ENCODE measurements around the gene ARL11. TPM values are rescaled to one million over a fixed set of nuclear protein-coding genes. Genes with fewer than 3 reads are reported as not detected.

ARL11 gene
- total and polyA plus RNA-seq, 2 experiments from 2014 or later: not detected

- Histone ChIP-seq H3K79me2 (ENCODE audit: insufficient read depth) (peaks cover 65% of the 10 kb centered on the region), H3K36me3 (ENCODE audit: low read depth) (peaks cover 3% of the 10 kb centered on the region; the same call in 1 of the 2 replicates), H3K9me3 (ENCODE audit: low read depth) (no peaks in the 10 kb centered on the region), H3F3A (ENCODE audit: insufficient read depth) (no peaks in the 10 kb centered on the region), H3K4me1 (ENCODE audit: insufficient read depth) (no peaks in the 10 kb centered on the region), H3K4me2 (ENCODE audit: unreplicated experiment) (no peak overlapping the region), H3K9ac (no peak overlapping the region), H3K4me3 (no peak overlapping the region), H3K9me2 (ENCODE audit: insufficient read depth) (no peaks in the 10 kb centered on the region), H3K27ac (no peak overlapping the region), H2AFZ (no peak overlapping the region), H3K27me3 (replicated peaks; ENCODE audit: insufficient read depth) (no peaks in the 10 kb centered on the region), H4K20me1 (ENCODE audit: insufficient read depth) (no peaks in the 10 kb centered on the region)
- peak; percentile 39 for DNase-seq
- in situ Hi-C loops (cut with MboI): no loop called here
- WGBS, 2 experiments (ENCODE audit: low coverage in 1 of 2, low lambda C conversion rate in 2 of 2, missing lambda C conversion rate in 2 of 2): 75 to 78% methylated on average over 4 of the region's 4 CpGs
- TF ChIP-seq EZH2 (IDR thresholded peaks at IDR 0.05; ENCODE audit: insufficient read depth, poor library complexity, severe bottlenecking): no peak
- no peak for TF ChIP-seq EZH2phosphoT487 (IDR thresholded peaks at IDR 0.05; ENCODE audit: insufficient read depth, low read depth)
These were observed 53.6 kb downstream of the ARL11 start for GRCh38 chr13:49681842-49682435.

Other genes with a start within 250 kb of the ARL11 start
- gene CAB39L, start 184.4 kb upstream of the ARL11 start, total RNA-seq (2014; rRNA removed; shearing (Covaris generic)): 7.3 and 10.5 TPM in 2 replicates
- 6.1 and 7.0 TPM in 2 replicates for gene CAB39L, start 184.4 kb upstream of the ARL11 start, polyA plus RNA-seq (2016; fragmentation: Nextera tagmentation; extraction: Ambion mirVana)
- 2.8 and 5.3 TPM in 2 replicates for gene SETDB2, start 184.2 kb upstream of the ARL11 start, total RNA-seq (2014; rRNA removed; shearing (Covaris generic))
- gene SETDB2, start 184.2 kb upstream of the ARL11 start, polyA plus RNA-seq (2016; fragmentation: Nextera tagmentation; extraction: Ambion mirVana): 5.1 and 5.7 TPM in 2 replicates
- 13.4 and 16.9 TPM in 2 replicates for gene PHF11, start 132.6 kb upstream of the ARL11 start, total RNA-seq (2014; rRNA removed; shearing (Covaris generic))
- 29.3 and 29.6 TPM in 2 replicates for gene PHF11, start 132.6 kb upstream of the ARL11 start, polyA plus RNA-seq (2016; fragmentation: Nextera tagmentation; extraction: Ambion mirVana)
- gene RCBTB1, start 42.9 kb upstream of the ARL11 start, total RNA-seq (2014; rRNA removed; shearing (Covaris generic)): 9.5 and 14.5 TPM in 2 replicates
- 9.4 and 9.9 TPM in 2 replicates for gene RCBTB1, start 42.9 kb upstream of the ARL11 start, polyA plus RNA-seq (2016; fragmentation: Nextera tagmentation; extraction: Ambion mirVana)
- gene EBPL, start 63.0 kb downstream of the ARL11 start, total RNA-seq (2014; rRNA removed; shearing (Covaris generic)): 54.3 and 68.3 TPM in 2 replicates
- 65.0 and 67.7 TPM in 2 replicates for gene EBPL, start 63.0 kb downstream of the ARL11 start, polyA plus RNA-seq (2016; fragmentation: Nextera tagmentation; extraction: Ambion mirVana)
- gene KPNA3, start 164.2 kb downstream of the ARL11 start, total RNA-seq (2014; rRNA removed; shearing (Covaris generic)): 33.0 and 36.4 TPM in 2 replicates
- gene KPNA3, start 164.2 kb downstream of the ARL11 start, polyA plus RNA-seq (2016; fragmentation: Nextera tagmentation; extraction: Ambion mirVana): 29.8 and 34.9 TPM in 2 replicates

All from GM23248 (cell line).